Measurements from ENCODE around the gene FXYD1.
A peak's percentile ranks its signal among the peaks of the same experiment; 100 is the strongest.
"Not testable (repeated sequence)": the region's sequence is repeated elsewhere in the genome, so short reads cannot be mapped to it uniquely, and the experiment has no call there.

The FXYD1 gene

GRCh38 chr19:35124098-35125060 is 14.2 kb upstream of the FXYD1 start:
- peak; percentile 56 to 99 (median 93) for DNase-seq

- DNase-seq: peak in 1 of 56 donors; percentile 28
Observed at GRCh38 chr19:35125270-35125717, 13.3 kb upstream of the FXYD1 start.

GRCh38 chr19:35125749-35126623 is 12.6 kb upstream of the FXYD1 start:
- no peak for DNase-seq

- DNase-seq: peak in 47 of 56 donors; percentile 21 to 87 (median 58)
Observed at GRCh38 chr19:35126624-35126959, 12.0 kb upstream of the FXYD1 start.

- DNase-seq: no peak
Observed at GRCh38 chr19:35127871-35128270, 10.8 kb upstream of the FXYD1 start.

DNA sequence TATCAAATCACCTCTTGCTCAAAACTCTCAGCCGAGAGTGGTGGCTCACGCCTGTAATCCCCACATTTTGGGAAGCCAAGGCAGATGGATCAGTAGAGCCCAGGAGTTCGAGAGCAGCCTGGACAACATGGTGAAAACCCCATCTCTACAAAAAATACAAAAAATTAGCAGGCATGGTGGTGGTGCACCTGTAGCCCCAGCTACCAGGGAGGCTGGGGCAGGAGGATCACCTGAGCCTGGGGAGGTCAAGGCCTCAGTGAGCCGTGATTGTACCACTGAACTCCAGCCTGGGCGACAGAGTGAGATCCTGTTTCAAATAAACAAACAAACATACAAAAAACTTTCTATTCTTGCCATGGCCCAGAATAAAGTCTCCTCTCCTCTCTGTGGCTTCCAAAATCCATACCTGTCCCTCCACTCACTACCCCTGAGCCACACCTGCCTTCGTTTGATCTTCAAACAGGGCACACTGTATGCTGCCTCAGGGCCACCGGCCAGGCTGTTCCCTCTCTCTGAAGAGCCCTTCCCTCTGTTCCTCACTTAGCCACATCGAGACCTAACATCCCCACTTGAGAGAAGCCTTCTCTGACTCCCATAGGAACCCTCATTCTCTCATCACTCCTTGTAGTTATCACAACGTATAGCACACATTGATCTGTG is 10.1 kb upstream of the FXYD1 start:
- no peak for DNase-seq

- not testable (repeated sequence) for DNase-seq
Observed at GRCh38 chr19:35129724-35130274, 8.8 kb upstream of the FXYD1 start.

- no peak for DNase-seq
Observed at GRCh38 chr19:35130761-35131720, 7.6 kb upstream of the FXYD1 start.

GRCh38 chr19:35132254-35132653 is 6.4 kb upstream of the FXYD1 start:
- DNase-seq: no peak

DNA sequence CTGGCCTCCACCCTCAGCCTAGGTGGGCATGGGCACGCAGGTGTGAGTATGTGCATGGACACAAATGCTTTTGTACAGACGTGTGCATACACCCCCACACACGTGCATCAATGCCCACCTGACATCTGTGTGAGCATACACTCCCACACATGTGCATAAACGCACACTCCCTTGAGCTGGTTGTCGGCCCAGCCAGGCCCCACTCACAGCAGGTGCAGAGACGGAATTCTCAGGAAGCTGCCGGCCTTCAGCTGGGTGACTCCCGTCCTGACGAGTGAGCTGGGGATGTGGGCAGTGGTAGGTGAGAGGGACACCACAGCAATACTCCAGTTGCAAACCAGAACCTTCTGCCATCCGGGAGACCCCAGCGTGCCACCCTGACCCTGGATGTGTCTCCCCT is 4.8 kb upstream of the FXYD1 start:
- peak in 4 of 56 donors; percentile 10 to 24 (median 13) for DNase-seq

- peak in 4 of 56 donors; percentile 17 to 52 (median 30) for DNase-seq
Observed at GRCh38 chr19:35134601-35135242, 3.9 kb upstream of the FXYD1 start, which contains the start of gene LGI4. Gene LGI4 (minus strand): TSS chr19:35135059. CDS start chr19:35134680, 379 bp downstream.

- peak in 53 of 56 donors; percentile 25 to 89 (median 71) for DNase-seq
Observed at GRCh38 chr19:35135389-35135909, 3.2 kb upstream of the FXYD1 start.

GRCh38 chr19:35136231-35136630 is 2.4 kb upstream of the FXYD1 start:
- no peak for DNase-seq

DNA sequence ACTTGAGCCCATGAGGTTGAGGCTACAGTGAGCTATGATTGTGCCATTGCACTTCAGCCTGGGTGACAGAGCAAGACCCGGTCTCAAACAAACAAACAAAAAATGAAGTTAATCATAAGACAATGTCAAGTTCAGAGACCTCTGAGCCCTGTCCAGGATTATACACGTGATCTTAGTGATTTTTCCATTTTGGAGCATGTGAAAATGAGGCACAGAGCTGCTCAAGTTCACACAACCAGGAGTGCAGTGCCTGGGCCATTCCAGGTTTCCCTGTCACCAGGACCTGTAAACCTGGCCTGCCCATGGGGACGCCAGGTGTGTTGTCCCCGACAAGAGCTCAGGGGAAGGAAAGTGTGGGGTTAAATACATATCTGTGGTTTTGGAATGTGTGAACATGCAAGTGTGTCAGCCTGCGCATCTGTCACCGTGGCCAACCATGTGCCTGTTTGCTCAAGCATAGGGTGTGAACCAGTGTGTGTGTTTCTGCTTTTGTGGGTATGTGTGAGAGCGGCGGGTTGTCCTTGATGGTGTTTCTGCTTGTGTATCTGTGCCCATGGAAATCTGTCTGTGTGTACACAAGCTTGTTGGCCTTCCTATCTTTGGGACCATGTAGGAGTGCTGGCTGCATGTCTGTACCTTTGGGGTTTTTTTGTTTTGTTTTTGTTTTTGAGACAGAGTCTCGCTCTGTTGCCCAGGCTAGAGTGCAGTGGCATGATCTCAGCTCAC is 1.5 kb upstream of the FXYD1 start:
- no peak for DNase-seq

- DNase-seq: no peak
Observed at GRCh38 chr19:35140207-35140961, 1.8 kb downstream of the FXYD1 start.

GRCh38 chr19:35140962-35141836 is 2.6 kb downstream of the FXYD1 start:
- peak; percentile 49 to 99 (median 92) for DNase-seq
